CD4-positive, alpha-beta T cell (primary cell): Measurements from ENCODE around the gene MCFD2. TPM values are rescaled to one million over a fixed set of nuclear protein-coding genes. Genes with fewer than 3 reads are reported as not detected.
A peak's percentile ranks its signal among the peaks of the same experiment; 100 is the strongest.
"Not testable (repeated sequence)": the region's sequence is repeated elsewhere in the genome, so short reads cannot be mapped to it uniquely, and the experiment has no call there.

Source experiments
- ATAC-seq: fragments of 200-7000 bp; cut with Tn5 transposase; one replicate; pipeline ENCODE4 v1.10.0; 2022; ENCODE audit warnings: mild to moderate bottlenecking; ENCODE audit not compliant: poor library complexity
- CTCF ChIA-PET: fragments of 350-600 bp; sonication (Branson Sonifier 250); formaldehyde crosslinking; loops from one replicate; lab custom pipeline; 2021; ENCODE audit warnings: antibody characterized with exemption, inconsistent platforms; lab: Charles Lee
- POLR2A ChIA-PET: fragments of 350-600 bp; sonication (Branson Sonifier 250); formaldehyde crosslinking; loops from one replicate; lab custom pipeline; 2021; ENCODE audit warnings: antibody characterized with exemption, inconsistent platforms; lab: Charles Lee
- DNase-seq, 14 experiments: peaks; one replicate each; pipeline ENCODE4 v3.0.0-alpha.2; 2013 to 2020; ENCODE audit warnings: mixed read lengths in 2 of 14
- H3K27ac ChIP-seq, 2 donors: one replicate each; pipeline versions ENCODE4 v1.5.1 to v1.7.0; 2013; ENCODE audit warnings: low read length in 2 of 2, low read depth in 1 of 2, mild to moderate bottlenecking in 1 of 2
- H3K27me3 ChIP-seq, 2 experiments: 1 replicate in 1 of 2; 2 replicates in 1 of 2; pipeline versions ENCODE4 v1.6.1 to v1.7.0; 2013; ENCODE audit warnings: low read length in 2 of 2, control low read depth in 1 of 2, mild to moderate bottlenecking in 1 of 2, moderate library complexity in 1 of 2; ENCODE audit not compliant: insufficient read depth in 2 of 2, control insufficient read depth in 1 of 2
- H3K36me3 ChIP-seq: one replicate; pipeline ENCODE4 v1.6.1; 2013; ENCODE audit warnings: low read length, control low read depth; ENCODE audit not compliant: insufficient read depth
- H3K4me1 ChIP-seq: one replicate; pipeline ENCODE4 v1.6.1; 2013; ENCODE audit warnings: low read length, control low read depth; ENCODE audit not compliant: insufficient read depth
- H3K4me3 ChIP-seq: one replicate; pipeline ENCODE4 v1.5.1; 2013; ENCODE audit warnings: mild to moderate bottlenecking, low read length, moderate library complexity
- H3K9me3 ChIP-seq, 2 experiments: 1 replicate in 1 of 2; 2 replicates in 1 of 2; pipeline versions ENCODE4 v1.6.1 to v1.7.0; 2013; ENCODE audit warnings: low read length in 2 of 2, mild to moderate bottlenecking in 2 of 2, control low read depth in 1 of 2, moderate library complexity in 1 of 2; ENCODE audit not compliant: control insufficient read depth in 1 of 2, insufficient read depth in 1 of 2
- H3K27ac Mint-ChIP-seq: one replicate; pipeline ENCODE4 v1.8.0; 2020; ENCODE audit warnings: mixed read lengths
- H3K27me3 Mint-ChIP-seq: one replicate; pipeline ENCODE4 v1.8.0; 2021; ENCODE audit warnings: mixed read lengths
- H3K36me3 Mint-ChIP-seq: one replicate; pipeline ENCODE4 v1.8.0; 2021; ENCODE audit warnings: low read depth, mixed read lengths
- H3K4me1 Mint-ChIP-seq: one replicate; pipeline ENCODE4 v1.8.0; 2021; ENCODE audit warnings: low read depth, mixed read lengths
- H3K4me3 Mint-ChIP-seq: one replicate; pipeline ENCODE4 v1.8.0; 2020; ENCODE audit warnings: mild to moderate bottlenecking, mixed read lengths
- H3K9me3 Mint-ChIP-seq: one replicate; pipeline ENCODE4 v1.8.0; 2020; ENCODE audit warnings: mixed read lengths
- intact Hi-C, 2 experiments: fragments of 100-400 bp; cut with DNase I in 1 of 2; cut with micrococcal nuclease in 1 of 2; formaldehyde crosslinking; loops; one replicate each; pipeline versions ENCODE4 v1.15.1 to v1.9.0; 2023 to 2025; cut with DNase I, micrococcal nuclease
- total RNA-seq, 174 experiments: library from RNA in 2 of 174; stranded (reverse) in 2 of 174; gene quantifications; one replicate each; pipeline ENCODE4 v1.2.3 and lab custom pipeline; 2021 to 2026
- TF ChIP-seq, protein P1 (sequence below): fragments of 200-600 bp; IDR thresholded peaks from one replicate; pipeline ENCODE4 v1.8.0; 2022; ENCODE audit warnings: antibody characterized with exemption, mild to moderate bottlenecking

MCFD2 gene
- total RNA-seq, 2 experiments from 2014 or later: 29.1 to 29.7 TPM

DNA sequence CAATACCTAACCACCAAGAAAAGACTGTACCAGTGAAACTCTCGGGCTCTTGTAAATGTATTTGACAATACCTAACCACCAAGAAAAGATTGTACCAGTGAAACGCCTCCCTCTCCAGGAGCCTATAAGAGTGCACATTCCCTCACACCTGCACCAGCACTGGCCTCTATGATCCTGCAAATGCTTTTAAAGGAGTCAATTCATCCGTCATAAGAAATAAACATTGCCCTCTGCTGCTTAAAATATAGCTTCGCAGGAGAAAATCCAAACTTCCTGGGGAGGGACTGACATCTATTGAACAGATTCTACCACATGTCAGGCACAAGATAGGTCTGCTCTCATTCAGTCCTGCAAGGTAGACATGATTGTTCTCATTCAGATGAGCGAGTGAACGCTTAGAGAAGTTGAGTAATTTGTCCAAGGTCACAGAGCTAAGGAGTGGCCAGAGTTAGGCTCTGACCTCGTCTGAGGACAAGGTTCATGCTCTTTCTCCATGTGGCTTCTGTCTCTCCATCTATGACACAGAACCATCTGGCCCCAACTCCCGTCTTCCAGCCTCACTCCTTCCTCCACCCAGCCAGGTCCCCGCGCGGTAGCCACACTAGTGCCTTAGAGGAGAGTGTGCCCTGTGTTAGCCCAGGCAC is 38.7 kb downstream of the MCFD2 start:
- H3K27me3 ChIP-seq: no peaks in the 10 kb centered on the region
- no peaks in the 10 kb centered on the region for H3K36me3 ChIP-seq
- DNase-seq (peak in 3 of 14 experiments; percentile 15 to 37 (median 28)), ATAC-seq (peak; percentile 70)
- no peaks in the 10 kb centered on the region for H3K4me1 Mint-ChIP-seq
- no peaks in the 10 kb centered on the region for H3K4me1 ChIP-seq
- H3K9me3 Mint-ChIP-seq: no peaks in the 10 kb centered on the region
- H3K27me3 Mint-ChIP-seq: no peaks in the 10 kb centered on the region
- H3K36me3 Mint-ChIP-seq: no peaks in the 10 kb centered on the region
- H3K4me3 ChIP-seq: no peak overlapping the region
- H3K27ac Mint-ChIP-seq: no peak overlapping the region
- POLR2A ChIA-PET: no interaction called here
- no peak overlapping the region for H3K4me3 Mint-ChIP-seq
- TF ChIP-seq, protein P1, sequence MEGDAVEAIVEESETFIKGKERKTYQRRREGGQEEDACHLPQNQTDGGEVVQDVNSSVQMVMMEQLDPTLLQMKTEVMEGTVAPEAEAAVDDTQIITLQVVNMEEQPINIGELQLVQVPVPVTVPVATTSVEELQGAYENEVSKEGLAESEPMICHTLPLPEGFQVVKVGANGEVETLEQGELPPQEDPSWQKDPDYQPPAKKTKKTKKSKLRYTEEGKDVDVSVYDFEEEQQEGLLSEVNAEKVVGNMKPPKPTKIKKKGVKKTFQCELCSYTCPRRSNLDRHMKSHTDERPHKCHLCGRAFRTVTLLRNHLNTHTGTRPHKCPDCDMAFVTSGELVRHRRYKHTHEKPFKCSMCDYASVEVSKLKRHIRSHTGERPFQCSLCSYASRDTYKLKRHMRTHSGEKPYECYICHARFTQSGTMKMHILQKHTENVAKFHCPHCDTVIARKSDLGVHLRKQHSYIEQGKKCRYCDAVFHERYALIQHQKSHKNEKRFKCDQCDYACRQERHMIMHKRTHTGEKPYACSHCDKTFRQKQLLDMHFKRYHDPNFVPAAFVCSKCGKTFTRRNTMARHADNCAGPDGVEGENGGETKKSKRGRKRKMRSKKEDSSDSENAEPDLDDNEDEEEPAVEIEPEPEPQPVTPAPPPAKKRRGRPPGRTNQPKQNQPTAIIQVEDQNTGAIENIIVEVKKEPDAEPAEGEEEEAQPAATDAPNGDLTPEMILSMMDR: peak; percentile 18
- intact Hi-C loops: no loop called here
- no peak overlapping the region for H3K27ac ChIP-seq
- H3K9me3 ChIP-seq: no peaks in the 10 kb centered on the region
- CTCF ChIA-PET: no interaction called here

DNA sequence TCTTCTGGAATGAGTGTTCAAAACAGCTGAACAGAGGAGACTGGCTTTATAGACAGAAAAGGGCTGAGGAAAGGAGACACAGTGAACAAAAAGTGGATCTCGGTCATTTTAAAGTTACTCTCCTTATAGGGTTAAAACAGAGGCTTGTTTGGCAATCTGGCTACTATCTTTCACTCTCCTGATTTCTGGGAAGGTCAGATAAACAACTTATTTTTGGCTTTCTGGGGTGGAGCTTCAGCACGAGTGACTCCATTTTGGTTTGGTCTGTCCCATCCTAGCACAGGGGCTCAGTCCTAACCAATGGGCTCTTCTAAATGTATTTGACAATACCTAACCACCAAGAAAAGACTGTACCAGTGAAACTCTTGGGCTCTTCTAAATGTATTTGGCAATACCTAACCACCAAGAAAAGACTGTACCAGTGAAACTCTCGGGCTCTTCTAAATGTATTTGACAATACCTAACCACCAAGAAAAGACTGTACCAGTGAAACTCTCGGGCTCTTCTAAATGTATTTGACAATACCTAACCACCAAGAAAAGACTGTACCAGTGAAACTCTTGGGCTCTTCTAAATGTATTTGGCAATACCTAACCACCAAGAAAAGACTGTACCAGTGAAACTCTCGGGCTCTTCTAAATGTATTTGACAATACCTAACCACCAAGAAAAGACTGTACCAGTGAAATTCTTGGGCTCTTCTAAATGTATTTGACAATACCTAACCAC is 39.5 kb downstream of the MCFD2 start:
- H3K4me1 Mint-ChIP-seq, H3K9me3 Mint-ChIP-seq, H3K9me3 ChIP-seq, H3K27me3 Mint-ChIP-seq, DNase-seq, H3K27me3 ChIP-seq, intact Hi-C loops, H3K27ac Mint-ChIP-seq, H3K4me3 ChIP-seq, CTCF ChIA-PET, H3K36me3 Mint-ChIP-seq, ATAC-seq, H3K4me1 ChIP-seq, H3K4me3 Mint-ChIP-seq, H3K27ac ChIP-seq, H3K36me3 ChIP-seq: not testable (repeated sequence)
- POLR2A ChIA-PET: interaction anchor here (0.7 kb wide), 1 partner anchor 930 kb away, joined by 3 read pairs; no protein-coding TSS in a partner anchor

DNA sequence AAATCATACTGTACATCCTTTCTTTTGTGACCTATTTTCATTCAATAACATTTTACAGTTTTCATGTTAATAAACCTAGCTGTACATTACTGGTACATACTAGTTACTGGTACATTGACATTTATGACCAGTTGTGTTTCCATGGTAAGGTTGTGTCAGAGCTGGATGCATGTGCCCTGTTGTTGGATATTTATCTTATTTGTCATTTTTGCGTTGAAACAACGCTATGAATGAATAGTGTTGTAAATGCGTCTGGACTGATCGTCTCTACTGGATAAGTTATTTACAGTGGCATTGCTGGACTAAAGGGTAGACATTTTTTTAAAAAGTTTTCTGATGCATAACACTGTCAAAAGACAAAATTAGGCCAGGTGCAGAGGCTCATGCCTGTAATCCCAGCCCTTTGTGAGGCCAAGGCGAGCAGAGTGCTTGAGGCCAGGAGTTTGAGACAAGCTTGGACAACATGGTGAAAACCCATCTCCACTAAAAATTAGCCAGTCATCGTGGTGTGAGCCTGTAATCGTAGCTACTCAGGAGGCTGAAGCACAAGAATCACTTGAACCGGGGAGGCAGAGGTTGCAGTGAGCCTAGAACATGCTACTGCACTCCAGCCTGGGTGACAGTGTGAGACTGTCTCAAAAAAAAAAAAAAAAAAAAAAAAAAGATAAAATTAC is 40.2 kb downstream of the MCFD2 start:
- H3K27ac Mint-ChIP-seq: no peak overlapping the region
- no peaks in the 10 kb centered on the region for H3K27me3 Mint-ChIP-seq
- H3K4me3 Mint-ChIP-seq: no peak overlapping the region
- H3K9me3 Mint-ChIP-seq: no peaks in the 10 kb centered on the region
- intact Hi-C loops: no loop called here
- Histone ChIP-seq H3K4me3 (no peak overlapping the region), H3K36me3 (no peaks in the 10 kb centered on the region), H3K4me1 (no peaks in the 10 kb centered on the region), H3K9me3 (no peaks in the 10 kb centered on the region), H3K27ac (no peak overlapping the region), H3K27me3 (no peaks in the 10 kb centered on the region)
- ChIA-PET CTCF (no interaction called here), POLR2A (interaction anchor here (0.7 kb wide), 1 partner anchor 929 kb away, joined by 3 read pairs; no protein-coding TSS in a partner anchor)
- no peaks in the 10 kb centered on the region for H3K4me1 Mint-ChIP-seq
- no peaks in the 10 kb centered on the region for H3K36me3 Mint-ChIP-seq
- no peak for ATAC-seq
- TF ChIP-seq, protein P1: no peak
- no peak for DNase-seq
